Stimulated activated CD4-positive, alpha-beta T cell treated with anti-CD3 and anti-CD28 coated beads, Interleukin-4, amount 100 ng/mL, for 4 hours (primary cell): Measurements from ENCODE around the gene CDHR1.
"Not testable (repeated sequence)": the region's sequence is repeated elsewhere in the genome, so short reads cannot be mapped to it uniquely, and the experiment has no call there.

Experiments used
- DNase-seq, 2 experiments: peaks; one replicate each; pipeline ENCODE4 v3.0.0-alpha.2; 2020

Gene CDHR1

GRCh38 chr10:84194424-84195043 lies at the start of gene CDHR1:
Gene CDHR1 (plus strand): TSS chr10:84194537. CDS start chr10:84194761, 224 bp downstream.
- DNase-seq, result peak; percentile 24 to 37

- DNase-seq, result no peak
Measured at GRCh38 chr10:84147347-84147746, 47.0 kb upstream of the CDHR1 start.

GRCh38 chr10:84148006-84148597 lies 46.2 kb upstream of the CDHR1 start:
- not testable (repeated sequence) for DNase-seq

GRCh38 chr10:84149854-84150253 lies 44.5 kb upstream of the CDHR1 start:
- DNase-seq, result no peak

- no peak for DNase-seq
Measured at GRCh38 chr10:84152769-84153168, 41.6 kb upstream of the CDHR1 start.

- DNase-seq, result no peak
Measured at GRCh38 chr10:84155521-84155920, 38.8 kb upstream of the CDHR1 start.

- DNase-seq, result no peak
Measured at GRCh38 chr10:84156009-84156408, 38.3 kb upstream of the CDHR1 start.

GRCh38 chr10:84156768-84157167 lies 37.6 kb upstream of the CDHR1 start:
- peak in 1 of 2 experiments; percentile 26 for DNase-seq

GRCh38 chr10:84158061-84158460 lies 36.3 kb upstream of the CDHR1 start:
- no peak for DNase-seq

GRCh38 chr10:84158550-84158949 lies 35.8 kb upstream of the CDHR1 start:
- no peak for DNase-seq

GRCh38 chr10:84159076-84159685 lies 35.2 kb upstream of the CDHR1 start:
- no peak for DNase-seq

- DNase-seq, result no peak
Measured at GRCh38 chr10:84160663-84161362, 33.5 kb upstream of the CDHR1 start.

- no peak for DNase-seq
Measured at GRCh38 chr10:84163996-84164395, 30.3 kb upstream of the CDHR1 start.

GRCh38 chr10:84164442-84164841 lies 29.9 kb upstream of the CDHR1 start:
- no peak for DNase-seq

- no peak for DNase-seq
Measured at GRCh38 chr10:84166620-84167288, 27.6 kb upstream of the CDHR1 start.

GRCh38 chr10:84167289-84167653 lies 27.1 kb upstream of the CDHR1 start:
- not testable (repeated sequence) for DNase-seq

GRCh38 chr10:84168382-84168781 lies 26.0 kb upstream of the CDHR1 start:
- DNase-seq, result not testable (repeated sequence)

- not testable (repeated sequence) for DNase-seq
Measured at GRCh38 chr10:84171237-84171636, 23.1 kb upstream of the CDHR1 start.

- DNase-seq, result not testable (repeated sequence)
Measured at GRCh38 chr10:84171700-84172466, 22.5 kb upstream of the CDHR1 start.

- DNase-seq, result no peak
Measured at GRCh38 chr10:84172467-84173356, 21.6 kb upstream of the CDHR1 start.

- no peak for DNase-seq
Measured at GRCh38 chr10:84173501-84173929, 20.8 kb upstream of the CDHR1 start, which contains the start of gene GPR15LG. Gene GPR15LG (plus strand): TSS chr10:84173801. CDS start chr10:84173852, 51 bp downstream.
